HEK293 (cell line): ENCODE measurements around the gene CAMKMT.
A peak's percentile ranks its signal among the peaks of the same experiment; 100 is the strongest.

Source experiments
- FEZF1 ChIP-seq: fragments of 450-650 bp; formaldehyde crosslinking; IDR thresholded peaks from 2 replicates; pipeline ENCODE4 v1.5.1; 2016; ENCODE audit warnings: missing biosample characterization, missing genetic modification characterization
- SETDB1 ChIP-seq: IDR thresholded peaks from one replicate; pipeline ENCODE4 v1.6.1; 2017; ENCODE audit warnings: mild to moderate bottlenecking, low read length, moderate library complexity, mixed read lengths; ENCODE audit not compliant: insufficient read length
- YY2 ChIP-seq: fragments of 450-650 bp; formaldehyde crosslinking; IDR thresholded peaks from 2 replicates; pipeline ENCODE4 v1.5.1; 2016; ENCODE audit warnings: missing biosample characterization, missing genetic modification characterization
- ZBTB17 ChIP-seq: fragments of 450-650 bp; formaldehyde crosslinking; IDR thresholded peaks from 2 replicates; pipeline ENCODE4 v1.5.1; 2016; ENCODE audit warnings: missing biosample characterization, missing genetic modification characterization
- ZNF10 ChIP-seq: fragments of 450-650 bp; formaldehyde crosslinking; IDR thresholded peaks from 2 replicates; pipeline ENCODE4 v1.5.1; 2017; ENCODE audit warnings: missing biosample characterization, missing genetic modification characterization
- ZNF324 ChIP-seq: fragments of 450-650 bp; formaldehyde crosslinking; IDR thresholded peaks from 2 replicates; pipeline ENCODE4 v1.5.1; 2016; ENCODE audit warnings: missing biosample characterization, missing genetic modification characterization
- ZNF549 ChIP-seq: fragments of 450-650 bp; IDR thresholded peaks from 2 replicates; pipeline ENCODE4 v1.5.1; 2018; ENCODE audit warnings: missing biosample characterization, missing genetic modification characterization, mild to moderate bottlenecking, inconsistent platforms, moderate library complexity
- ZNF596 ChIP-seq: fragments of 450-650 bp; IDR thresholded peaks from 2 replicates; pipeline ENCODE4 v1.5.0; 2018; ENCODE audit warnings: missing biosample characterization, mild to moderate bottlenecking, missing genetic modification characterization, moderate library complexity
- ZNF660 ChIP-seq: fragments of 450-650 bp; IDR thresholded peaks from 2 replicates; pipeline ENCODE4 v1.5.1; 2018; ENCODE audit warnings: missing biosample characterization, mild to moderate bottlenecking, missing genetic modification characterization
- TF ChIP-seq, protein P1 (sequence below): fragments of 450-650 bp; formaldehyde crosslinking; IDR thresholded peaks from 2 replicates; pipeline ENCODE4 v1.5.1; 2016; ENCODE audit warnings: missing biosample characterization, missing genetic modification characterization, borderline replicate concordance
- TF ChIP-seq, protein P2 (sequence below): fragments of 450-650 bp; formaldehyde crosslinking; IDR thresholded peaks from 2 replicates; pipeline ENCODE4 v1.5.1; 2016; ENCODE audit warnings: missing biosample characterization, missing genetic modification characterization
- TF ChIP-seq, protein P3 (sequence below): fragments of 450-650 bp; formaldehyde crosslinking; IDR thresholded peaks from 2 replicates; pipeline ENCODE4 v1.5.1; 2016; ENCODE audit warnings: missing biosample characterization, missing genetic modification characterization
- TF ChIP-seq, protein P4 (sequence below): fragments of 450-650 bp; formaldehyde crosslinking; IDR thresholded peaks from 2 replicates; pipeline ENCODE4 v1.5.1; 2016; ENCODE audit warnings: missing biosample characterization, missing genetic modification characterization
- TF ChIP-seq, protein P5 (sequence below): fragments of 450-650 bp; formaldehyde crosslinking; IDR thresholded peaks from 2 replicates; pipeline ENCODE4 v1.5.1; 2016; ENCODE audit warnings: missing biosample characterization, missing genetic modification characterization

The CAMKMT gene

DNA sequence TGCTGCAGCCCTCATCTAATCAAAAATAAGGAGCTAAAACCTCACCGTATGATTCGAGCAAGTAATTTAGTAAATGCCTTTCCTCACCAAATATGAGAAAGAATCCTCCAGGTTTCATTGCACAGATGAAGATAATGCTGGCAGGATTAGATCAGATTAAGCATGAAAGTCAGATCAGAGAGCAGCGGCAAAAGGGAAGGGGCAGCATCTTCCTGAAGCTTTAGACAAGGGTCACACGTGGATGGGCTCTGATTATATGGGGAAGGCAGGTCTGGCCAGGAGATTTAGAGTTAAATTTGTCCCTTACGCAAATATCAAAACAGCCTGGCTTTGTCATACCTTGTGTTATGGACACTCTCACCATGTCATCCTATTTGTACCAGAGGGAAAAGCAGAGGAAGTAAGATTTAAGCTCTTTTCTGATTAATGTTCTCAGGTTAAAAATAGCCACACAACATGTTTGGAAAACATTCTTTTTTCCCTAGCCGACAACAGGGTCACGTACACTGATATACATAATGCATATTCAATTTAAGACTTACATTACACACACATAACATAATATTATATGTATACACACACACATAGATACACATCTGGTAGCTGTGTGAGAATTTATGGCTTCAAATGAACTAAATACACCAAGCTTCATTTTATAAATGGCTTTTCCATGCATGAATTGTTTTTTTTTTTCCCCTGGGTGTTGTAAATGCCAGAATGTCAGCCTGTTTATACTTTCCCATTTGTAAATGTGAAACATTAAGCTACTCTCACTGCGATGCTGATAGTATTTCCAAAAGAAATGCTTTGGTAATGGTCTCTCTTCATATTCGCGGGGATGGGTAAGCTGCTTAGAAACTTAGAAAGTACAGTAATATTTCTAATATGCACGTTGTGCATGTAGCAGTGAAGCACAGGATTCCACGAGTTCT is 383.5 kb downstream of the CAMKMT start (continued):
- TF ChIP-seq, protein P1, sequence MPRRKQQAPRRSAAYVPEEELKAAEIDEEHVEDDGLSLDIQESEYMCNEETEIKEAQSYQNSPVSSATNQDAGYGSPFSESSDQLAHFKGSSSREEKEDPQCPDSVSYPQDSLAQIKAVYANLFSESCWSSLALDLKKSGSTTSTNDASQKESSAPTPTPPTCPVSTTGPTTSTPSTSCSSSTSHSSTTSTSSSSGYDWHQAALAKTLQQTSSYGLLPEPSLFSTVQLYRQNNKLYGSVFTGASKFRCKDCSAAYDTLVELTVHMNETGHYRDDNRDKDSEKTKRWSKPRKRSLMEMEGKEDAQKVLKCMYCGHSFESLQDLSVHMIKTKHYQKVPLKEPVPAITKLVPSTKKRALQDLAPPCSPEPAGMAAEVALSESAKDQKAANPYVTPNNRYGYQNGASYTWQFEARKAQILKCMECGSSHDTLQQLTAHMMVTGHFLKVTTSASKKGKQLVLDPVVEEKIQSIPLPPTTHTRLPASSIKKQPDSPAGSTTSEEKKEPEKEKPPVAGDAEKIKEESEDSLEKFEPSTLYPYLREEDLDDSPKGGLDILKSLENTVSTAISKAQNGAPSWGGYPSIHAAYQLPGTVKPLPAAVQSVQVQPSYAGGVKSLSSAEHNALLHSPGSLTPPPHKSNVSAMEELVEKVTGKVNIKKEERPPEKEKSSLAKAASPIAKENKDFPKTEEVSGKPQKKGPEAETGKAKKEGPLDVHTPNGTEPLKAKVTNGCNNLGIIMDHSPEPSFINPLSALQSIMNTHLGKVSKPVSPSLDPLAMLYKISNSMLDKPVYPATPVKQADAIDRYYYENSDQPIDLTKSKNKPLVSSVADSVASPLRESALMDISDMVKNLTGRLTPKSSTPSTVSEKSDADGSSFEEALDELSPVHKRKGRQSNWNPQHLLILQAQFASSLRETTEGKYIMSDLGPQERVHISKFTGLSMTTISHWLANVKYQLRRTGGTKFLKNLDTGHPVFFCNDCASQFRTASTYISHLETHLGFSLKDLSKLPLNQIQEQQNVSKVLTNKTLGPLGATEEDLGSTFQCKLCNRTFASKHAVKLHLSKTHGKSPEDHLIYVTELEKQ (tag by site-specific recombination): peak; percentile 39; the same call in 1 of the 2 replicates
- TF ChIP-seq ZNF324 (tag by site-specific recombination) (no peak), FEZF1 (tag by site-specific recombination) (peak; percentile 56), ZNF596 (tag by site-specific recombination) (no peak), ZNF549 (tag by site-specific recombination) (no peak), ZBTB17 (tag by site-specific recombination) (peak; percentile 11; the same call in 1 of the 2 replicates), SETDB1 (no peak), ZNF660 (tag by site-specific recombination) (no peak), ZNF10 (no peak), YY2 (tag by site-specific recombination) (no peak)
- TF ChIP-seq, protein P2, sequence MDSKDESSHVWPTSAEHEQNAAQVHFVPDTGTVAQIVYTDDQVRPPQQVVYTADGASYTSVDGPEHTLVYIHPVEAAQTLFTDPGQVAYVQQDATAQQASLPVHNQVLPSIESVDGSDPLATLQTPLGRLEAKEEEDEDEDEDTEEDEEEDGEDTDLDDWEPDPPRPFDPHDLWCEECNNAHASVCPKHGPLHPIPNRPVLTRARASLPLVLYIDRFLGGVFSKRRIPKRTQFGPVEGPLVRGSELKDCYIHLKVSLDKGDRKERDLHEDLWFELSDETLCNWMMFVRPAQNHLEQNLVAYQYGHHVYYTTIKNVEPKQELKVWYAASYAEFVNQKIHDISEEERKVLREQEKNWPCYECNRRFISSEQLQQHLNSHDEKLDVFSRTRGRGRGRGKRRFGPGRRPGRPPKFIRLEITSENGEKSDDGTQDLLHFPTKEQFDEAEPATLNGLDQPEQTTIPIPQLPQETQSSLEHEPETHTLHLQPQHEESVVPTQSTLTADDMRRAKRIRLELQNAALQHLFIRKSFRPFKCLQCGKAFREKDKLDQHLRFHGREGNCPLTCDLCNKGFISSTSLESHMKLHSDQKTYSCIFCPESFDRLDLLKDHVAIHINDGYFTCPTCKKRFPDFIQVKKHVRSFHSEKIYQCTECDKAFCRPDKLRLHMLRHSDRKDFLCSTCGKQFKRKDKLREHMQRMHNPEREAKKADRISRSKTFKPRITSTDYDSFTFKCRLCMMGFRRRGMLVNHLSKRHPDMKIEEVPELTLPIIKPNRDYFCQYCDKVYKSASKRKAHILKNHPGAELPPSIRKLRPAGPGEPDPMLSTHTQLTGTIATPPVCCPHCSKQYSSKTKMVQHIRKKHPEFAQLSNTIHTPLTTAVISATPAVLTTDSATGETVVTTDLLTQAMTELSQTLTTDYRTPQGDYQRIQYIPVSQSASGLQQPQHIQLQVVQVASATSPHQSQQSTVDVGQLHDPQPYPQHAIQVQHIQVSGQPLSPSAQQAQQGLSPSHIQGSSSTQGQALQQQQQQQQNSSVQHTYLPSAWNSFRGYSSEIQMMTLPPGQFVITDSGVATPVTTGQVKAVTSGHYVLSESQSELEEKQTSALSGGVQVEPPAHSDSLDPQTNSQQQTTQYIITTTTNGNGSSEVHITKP: no peak
- TF ChIP-seq, protein P3, sequence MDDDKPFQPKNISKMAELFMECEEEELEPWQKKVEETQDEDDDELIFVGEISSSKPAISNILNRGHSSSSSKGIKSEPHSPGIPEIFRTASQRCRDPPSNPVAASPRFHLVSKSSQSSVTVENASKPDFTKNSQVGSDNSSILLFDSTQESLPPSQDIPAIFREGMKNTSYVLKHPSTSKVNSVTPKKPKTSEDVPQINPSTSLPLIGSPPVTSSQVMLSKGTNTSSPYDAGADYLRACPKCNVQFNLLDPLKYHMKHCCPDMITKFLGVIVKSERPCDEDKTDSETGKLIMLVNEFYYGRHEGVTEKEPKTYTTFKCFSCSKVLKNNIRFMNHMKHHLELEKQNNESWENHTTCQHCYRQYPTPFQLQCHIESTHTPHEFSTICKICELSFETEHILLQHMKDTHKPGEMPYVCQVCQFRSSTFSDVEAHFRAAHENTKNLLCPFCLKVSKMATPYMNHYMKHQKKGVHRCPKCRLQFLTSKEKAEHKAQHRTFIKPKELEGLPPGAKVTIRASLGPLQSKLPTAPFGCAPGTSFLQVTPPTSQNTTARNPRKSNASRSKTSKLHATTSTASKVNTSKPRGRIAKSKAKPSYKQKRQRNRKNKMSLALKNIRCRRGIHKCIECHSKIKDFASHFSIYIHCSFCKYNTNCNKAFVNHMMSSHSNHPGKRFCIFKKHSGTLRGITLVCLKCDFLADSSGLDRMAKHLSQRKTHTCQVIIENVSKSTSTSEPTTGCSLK (tag by site-specific recombination): no peak
- TF ChIP-seq, protein P4, sequence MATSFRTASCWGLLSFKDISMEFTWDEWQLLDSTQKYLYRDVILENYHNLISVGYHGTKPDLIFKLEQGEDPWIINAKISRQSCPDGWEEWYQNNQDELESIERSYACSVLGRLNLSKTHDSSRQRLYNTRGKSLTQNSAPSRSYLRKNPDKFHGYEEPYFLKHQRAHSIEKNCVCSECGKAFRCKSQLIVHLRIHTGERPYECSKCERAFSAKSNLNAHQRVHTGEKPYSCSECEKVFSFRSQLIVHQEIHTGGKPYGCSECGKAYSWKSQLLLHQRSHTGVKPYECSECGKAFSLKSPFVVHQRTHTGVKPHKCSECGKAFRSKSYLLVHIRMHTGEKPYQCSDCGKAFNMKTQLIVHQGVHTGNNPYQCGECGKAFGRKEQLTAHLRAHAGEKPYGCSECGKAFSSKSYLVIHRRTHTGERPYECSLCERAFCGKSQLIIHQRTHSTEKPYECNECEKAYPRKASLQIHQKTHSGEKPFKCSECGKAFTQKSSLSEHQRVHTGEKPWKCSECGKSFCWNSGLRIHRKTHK (tag by site-specific recombination): no peak
- TF ChIP-seq, protein P5, sequence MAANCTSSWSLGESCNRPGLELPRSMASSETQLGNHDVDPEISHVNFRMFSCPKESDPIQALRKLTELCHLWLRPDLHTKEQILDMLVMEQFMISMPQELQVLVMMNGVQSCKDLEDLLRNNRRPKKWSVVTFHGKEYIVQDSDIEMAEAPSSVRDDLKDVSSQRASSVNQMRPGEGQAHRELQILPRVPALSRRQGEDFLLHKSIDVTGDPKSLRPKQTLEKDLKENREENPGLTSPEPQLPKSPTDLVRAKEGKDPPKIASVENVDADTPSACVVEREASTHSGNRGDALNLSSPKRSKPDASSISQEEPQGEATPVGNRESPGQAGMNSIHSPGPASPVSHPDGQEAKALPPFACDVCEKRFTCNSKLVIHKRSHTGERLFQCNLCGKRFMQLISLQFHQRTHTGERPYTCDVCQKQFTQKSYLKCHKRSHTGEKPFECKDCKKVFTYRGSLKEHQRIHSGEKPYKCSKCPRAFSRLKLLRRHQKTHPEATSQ (tag by site-specific recombination): no peak
